Measurements from ENCODE around the gene HCFC1R1. TPM values are rescaled to one million over a fixed set of nuclear protein-coding genes. Genes with fewer than 3 reads are reported as not detected.

HCFC1R1 gene
- total RNA-seq, 1 donor from 2014 or later, result 29.4 TPM

Other genes starting within 250 kb of the HCFC1R1 start
- gene ELOB, start 246.7 kb downstream of the HCFC1R1 start, total RNA-seq, result 241 and 259 TPM in 2 replicates
- not detected in 2 replicates for gene PRSS33, start 236.4 kb downstream of the HCFC1R1 start, total RNA-seq
- not detected in 2 replicates for gene PRSS41, start 225.5 kb downstream of the HCFC1R1 start, total RNA-seq
- gene PRSS21, start 206.7 kb downstream of the HCFC1R1 start, total RNA-seq, result 10.2 and 11.8 TPM in 2 replicates
- 9.3 and 11.0 TPM in 2 replicates for gene ZG16B, start 193.6 kb downstream of the HCFC1R1 start, total RNA-seq
- not detected in 2 replicates for gene PRSS22, start 165.8 kb downstream of the HCFC1R1 start, total RNA-seq
- 21.2 and 22.2 TPM in 2 replicates for gene FLYWCH2, start 140.7 kb downstream of the HCFC1R1 start, total RNA-seq
- 63.9 and 64.5 TPM in 2 replicates for gene FLYWCH1, start 112.0 kb downstream of the HCFC1R1 start, total RNA-seq
- gene KREMEN2, start 59.7 kb downstream of the HCFC1R1 start, total RNA-seq, result 0.17 and 0.28 TPM in 2 replicates
- gene PAQR4, start 54.6 kb downstream of the HCFC1R1 start, total RNA-seq, result 41.0 and 43.3 TPM in 2 replicates
- gene PKMYT1, start 43.5 kb downstream of the HCFC1R1 start, total RNA-seq, result 152 TPM in 2 replicates
- not detected in 2 replicates for gene CLDN9, start 11.0 kb downstream of the HCFC1R1 start, total RNA-seq
- not detected in 2 replicates for gene CLDN6, start 5.8 kb downstream of the HCFC1R1 start, total RNA-seq
- 7.3 TPM in 2 replicates for gene TNFRSF12A, start 3.6 kb downstream of the HCFC1R1 start, total RNA-seq
- gene THOC6, start 93 bp upstream of the HCFC1R1 start, total RNA-seq, result 55.3 and 57.0 TPM in 2 replicates
- 0.43 and 0.63 TPM in 2 replicates for gene BICDL2, start 13.0 kb upstream of the HCFC1R1 start, total RNA-seq
- gene MMP25, start 22.6 kb upstream of the HCFC1R1 start, total RNA-seq, result 8.1 and 10.2 TPM in 2 replicates
- 918 and 934 TPM in 2 replicates for gene IL32, start 41.7 kb upstream of the HCFC1R1 start, total RNA-seq
- gene ZSCAN10, start 75.4 kb upstream of the HCFC1R1 start, total RNA-seq, result not detected in 2 replicates
- gene ZNF205, start 88.6 kb upstream of the HCFC1R1 start, total RNA-seq, result 0.21 and 0.47 TPM in 2 replicates
- gene ZNF213, start 111.1 kb upstream of the HCFC1R1 start, total RNA-seq, result 9.5 and 10.6 TPM in 2 replicates
- not detected in 2 replicates for gene OR1F1, start 164.3 kb upstream of the HCFC1R1 start, total RNA-seq
- gene ZNF200, start 211.2 kb upstream of the HCFC1R1 start, total RNA-seq, result 13.1 and 13.4 TPM in 2 replicates
- gene MEFV, start 232.7 kb upstream of the HCFC1R1 start, total RNA-seq, result not detected in 2 replicates